Measurements from ENCODE around the gene AATF. TPM values are rescaled to one million over a fixed set of nuclear protein-coding genes. Genes with fewer than 3 reads are reported as not detected.

The AATF gene
- total and polyA plus RNA-seq, 2 donors (not counting 1 experiment from before 2014, with no cell fraction given), result 23.9 to 54.8 TPM

GRCh38 chr17:36926701-36927100, 22.1 kb upstream of the AATF start:
- Histone ChIP-seq H3K4me1 (ENCODE audit: control insufficient read depth in 2 of 2, insufficient read depth in 2 of 2, low read length in 2 of 2) (peaks cover 25 to 29% of the 10 kb centered on the region in 2 donors), H3K4me2 (replicated peaks; ENCODE audit: low read depth, low read length, poor library complexity, severe bottlenecking) (no peak overlapping the region), H2AFZ (ENCODE audit: insufficient read depth, low read depth, low read length, poor library complexity, severe bottlenecking) (no peak overlapping the region), H3K79me2 (ENCODE audit: control insufficient read depth, insufficient read depth, low read length) (no peaks in the 10 kb centered on the region), H3K27me3 (replicated peaks in 1 of 4; ENCODE audit: control extremely low read depth in 1 of 4, control insufficient read depth in 3 of 4, insufficient read depth in 4 of 4, low read length in 3 of 4) (peaks cover 0 to 51% (median 32%) of the 10 kb centered on the region in 4 experiments), H3K27ac (ENCODE audit: low read length in 2 of 2) (no peak overlapping the region), H3K4me3 (ENCODE audit: control extremely low read depth in 1 of 5, extremely low read depth in 1 of 5, insufficient read depth in 1 of 5, low read depth in 2 of 5, low read length in 4 of 5) (no peak overlapping the region), H3K36me3 (replicated peaks in 1 of 2; ENCODE audit: control extremely low read depth in 1 of 2, control insufficient read depth in 1 of 2, extremely low read depth in 1 of 2, insufficient read depth in 2 of 2, low read length in 1 of 2) (no peaks in the 10 kb centered on the region), H3K9me3 (ENCODE audit: control extremely low read depth in 1 of 3, control insufficient read depth in 2 of 3, insufficient read depth in 1 of 3, low read length in 2 of 3) (peaks cover 0 to 15% (median 0%) of the 10 kb centered on the region in 3 donors), H3K9ac (ENCODE audit: low read length) (no peak overlapping the region), H4K20me1 (ENCODE audit: control insufficient read depth, insufficient read depth, low read length, poor library complexity, severe bottlenecking) (no peaks in the 10 kb centered on the region)
- no peak for TF ChIP-seq EZH2 (IDR thresholded peaks at IDR 0.05; ENCODE audit: borderline replicate concordance, insufficient read depth, low read depth, low read length, poor library complexity, severe bottlenecking)
- no peak overlapping the region for H3K4me3 Mint-ChIP-seq
- intact Hi-C loops (cut with micrococcal nuclease), result no loop called here
- DNase-seq (no peak), ATAC-seq (ENCODE audit: low read depth) (no peak)
- peaks cover 47% of the 10 kb centered on the region for H3K27me3 Mint-ChIP-seq
- peaks cover 29% of the 10 kb centered on the region for H3K4me1 Mint-ChIP-seq
- WGBS (ENCODE audit: insufficient coverage), result 80% methylated on average over 1 of the region's 2 CpGs
- H3K27ac Mint-ChIP-seq, result no peak overlapping the region
- POLR2A ChIA-PET, result no interaction called here
- H3K9me3 Mint-ChIP-seq (ENCODE audit: insufficient read depth), result no peaks in the 10 kb centered on the region
- CTCF ChIA-PET, result no interaction called here

- ATAC-seq (ENCODE audit: low read depth), result no peak
- intact Hi-C loops (cut with micrococcal nuclease), result loop anchor here (2.0 kb wide), 1 partner anchor 20 kb away; the partner anchor contains the start of gene AATF
- H3K27me3 ChIP-seq (replicated peaks in 1 of 4; ENCODE audit: control extremely low read depth in 1 of 4, control insufficient read depth in 3 of 4, insufficient read depth in 4 of 4, low read length in 3 of 4), result peaks cover 0 to 54% (median 48%) of the 10 kb centered on the region in 4 experiments
Observed at GRCh38 chr17:36928471-36929345, 20.0 kb upstream of the AATF start.

More at GRCh38 chr17:36928471-36929345, 20.0 kb upstream of the AATF start:
- Histone ChIP-seq H3K27ac (ENCODE audit: low read length in 2 of 2) (no peak overlapping the region), H2AFZ (ENCODE audit: insufficient read depth, low read depth, low read length, poor library complexity, severe bottlenecking) (peak overlapping the region; percentile 63), H3K4me3 (ENCODE audit: control extremely low read depth in 1 of 5, extremely low read depth in 1 of 5, insufficient read depth in 1 of 5, low read depth in 2 of 5, low read length in 4 of 5) (peak overlapping the region in 4 of 5 experiments; percentile 14 to 47 (median 34)), H3K4me1 (ENCODE audit: control insufficient read depth in 2 of 2, insufficient read depth in 2 of 2, low read length in 2 of 2) (peaks cover 45 to 48% of the 10 kb centered on the region in 2 donors), H3K4me2 (replicated peaks; ENCODE audit: low read depth, low read length, poor library complexity, severe bottlenecking) (peak overlapping the region; percentile 75), H3K9ac (ENCODE audit: low read length) (peak overlapping the region; percentile 59), H3K79me2 (ENCODE audit: control insufficient read depth, insufficient read depth, low read length) (no peaks in the 10 kb centered on the region), H3K36me3 (replicated peaks in 1 of 2; ENCODE audit: control extremely low read depth in 1 of 2, control insufficient read depth in 1 of 2, extremely low read depth in 1 of 2, insufficient read depth in 2 of 2, low read length in 1 of 2) (no peaks in the 10 kb centered on the region), H4K20me1 (ENCODE audit: control insufficient read depth, insufficient read depth, low read length, poor library complexity, severe bottlenecking) (peaks cover 9% of the 10 kb centered on the region), H3K9me3 (ENCODE audit: control extremely low read depth in 1 of 3, control insufficient read depth in 2 of 3, insufficient read depth in 1 of 3, low read length in 2 of 3) (peaks cover 0 to 34% (median 0%) of the 10 kb centered on the region in 3 donors)
- ChIA-PET POLR2A (no interaction called here), CTCF (no interaction called here)
- H3K9me3 Mint-ChIP-seq (ENCODE audit: insufficient read depth), result no peaks in the 10 kb centered on the region
- H3K4me3 Mint-ChIP-seq, result peak overlapping the region; percentile 85
- TF ChIP-seq EZH2 (IDR thresholded peaks at IDR 0.05; ENCODE audit: borderline replicate concordance, insufficient read depth, low read depth, low read length, poor library complexity, severe bottlenecking), result no peak
- TF ChIP-seq CTCF (IDR thresholded peaks at IDR 0.05), result no peak
- no peak for DNase-seq
- peaks cover 57% of the 10 kb centered on the region for H3K27me3 Mint-ChIP-seq
- WGBS (ENCODE audit: insufficient coverage), result 45% methylated on average over 8 of the region's 13 CpGs
- no peak overlapping the region for H3K27ac Mint-ChIP-seq
- peaks cover 45% of the 10 kb centered on the region for H3K4me1 Mint-ChIP-seq

Measured in B cell (primary cell).